ENCODE results near the gene FOXB1. TPM values are rescaled to one million over a fixed set of nuclear protein-coding genes. Genes with fewer than 3 reads are reported as not detected.

FOXB1 gene
- total RNA-seq, 1 experiment from 2014 or later, result not detected

DNA sequence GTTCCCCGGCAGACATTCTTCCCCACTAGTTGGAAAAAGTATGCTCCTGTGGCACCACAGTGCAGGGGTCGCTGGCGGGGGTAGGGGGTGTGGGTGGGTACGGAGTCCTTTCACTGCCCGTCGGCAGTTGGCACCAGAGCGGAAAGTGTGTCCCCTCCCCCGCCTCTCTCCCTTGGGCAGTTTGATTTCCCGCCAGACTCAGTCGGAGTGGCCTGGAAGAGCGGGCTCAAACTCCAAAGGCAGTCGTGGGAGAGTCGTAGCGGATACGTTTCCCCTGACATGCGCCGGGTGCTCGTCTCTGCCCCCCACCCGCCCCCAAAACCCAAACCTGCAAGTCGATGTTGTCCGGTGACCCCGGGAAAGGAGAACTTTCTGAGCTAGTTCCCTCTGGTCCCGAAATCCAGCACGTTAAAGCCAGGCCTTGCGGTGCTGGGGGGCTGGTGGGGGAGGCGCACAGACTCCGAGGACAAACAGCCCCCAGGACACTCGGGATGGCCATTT, 4.4 kb upstream of the FOXB1 start:
- Mint-ChIP-seq H3K9me3 (ENCODE audit: low read depth, unreplicated experiment) (no peaks in the 10 kb centered on the region), H3K36me3 (ENCODE audit: insufficient read depth, unreplicated experiment) (peaks cover 7% of the 10 kb centered on the region), H3K4me1 (ENCODE audit: low read depth, unreplicated experiment) (peaks cover 28% of the 10 kb centered on the region), H3K4me3 (ENCODE audit: low read depth, unreplicated experiment) (peak overlapping the region; percentile 29), H3K27ac (ENCODE audit: unreplicated experiment) (no peak overlapping the region), H3K27me3 (ENCODE audit: unreplicated experiment) (peaks cover 98% of the 10 kb centered on the region)
- TF ChIP-seq, protein P1, sequence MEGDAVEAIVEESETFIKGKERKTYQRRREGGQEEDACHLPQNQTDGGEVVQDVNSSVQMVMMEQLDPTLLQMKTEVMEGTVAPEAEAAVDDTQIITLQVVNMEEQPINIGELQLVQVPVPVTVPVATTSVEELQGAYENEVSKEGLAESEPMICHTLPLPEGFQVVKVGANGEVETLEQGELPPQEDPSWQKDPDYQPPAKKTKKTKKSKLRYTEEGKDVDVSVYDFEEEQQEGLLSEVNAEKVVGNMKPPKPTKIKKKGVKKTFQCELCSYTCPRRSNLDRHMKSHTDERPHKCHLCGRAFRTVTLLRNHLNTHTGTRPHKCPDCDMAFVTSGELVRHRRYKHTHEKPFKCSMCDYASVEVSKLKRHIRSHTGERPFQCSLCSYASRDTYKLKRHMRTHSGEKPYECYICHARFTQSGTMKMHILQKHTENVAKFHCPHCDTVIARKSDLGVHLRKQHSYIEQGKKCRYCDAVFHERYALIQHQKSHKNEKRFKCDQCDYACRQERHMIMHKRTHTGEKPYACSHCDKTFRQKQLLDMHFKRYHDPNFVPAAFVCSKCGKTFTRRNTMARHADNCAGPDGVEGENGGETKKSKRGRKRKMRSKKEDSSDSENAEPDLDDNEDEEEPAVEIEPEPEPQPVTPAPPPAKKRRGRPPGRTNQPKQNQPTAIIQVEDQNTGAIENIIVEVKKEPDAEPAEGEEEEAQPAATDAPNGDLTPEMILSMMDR (IDR thresholded peaks at IDR 0.05; ENCODE audit: unreplicated experiment), result no peak
- no peak for DNase-seq
- CTCF ChIA-PET, result no interaction called here
- no TSS peak for BruUV-seq (replicated peaks)
- intact Hi-C loops (cut with micrococcal nuclease; ENCODE audit: unreplicated experiment), result no loop called here

DNA sequence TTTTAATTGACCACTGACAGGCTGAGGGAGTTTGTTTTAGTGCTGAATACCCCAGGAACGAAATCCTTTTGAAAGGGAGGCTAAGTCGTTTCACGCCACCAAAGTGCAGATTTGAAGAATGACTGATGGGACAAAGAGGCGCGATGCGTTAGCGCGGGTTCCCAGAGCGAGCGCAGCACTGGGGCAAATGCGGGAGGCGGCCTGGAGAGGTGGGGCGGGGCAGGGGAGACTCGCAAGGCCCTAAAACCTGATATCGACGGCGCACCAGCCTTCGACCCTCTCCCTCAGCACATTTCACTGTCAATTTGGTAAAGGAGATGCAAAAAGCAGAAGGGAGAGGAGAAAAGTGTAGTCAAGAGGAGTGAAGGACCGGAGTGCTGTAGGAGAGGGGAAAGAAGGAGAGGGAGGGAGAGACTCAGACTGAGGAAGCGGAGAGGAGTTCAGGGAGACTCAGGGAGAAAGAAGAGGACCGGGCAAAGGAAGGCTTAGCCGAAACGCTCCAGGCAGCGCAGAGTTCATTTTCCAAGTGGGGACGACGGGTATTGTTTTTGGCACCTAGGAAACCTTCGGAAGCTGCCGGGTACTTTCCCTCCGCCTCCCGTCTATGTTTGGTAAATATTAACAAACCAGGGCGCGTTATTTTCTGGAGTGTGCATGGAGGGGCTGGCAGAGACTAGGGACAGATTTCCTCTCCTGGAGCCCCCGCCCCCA, 3.8 kb upstream of the FOXB1 start:
- H3K4me1 Mint-ChIP-seq (ENCODE audit: low read depth, unreplicated experiment), result peaks cover 23% of the 10 kb centered on the region
- H3K36me3 Mint-ChIP-seq (ENCODE audit: insufficient read depth, unreplicated experiment), result peaks cover 11% of the 10 kb centered on the region
- peak; percentile 54 for DNase-seq
- TF ChIP-seq, protein P1 (IDR thresholded peaks at IDR 0.05; ENCODE audit: unreplicated experiment), result no peak
- intact Hi-C loops (cut with micrococcal nuclease; ENCODE audit: unreplicated experiment), result no loop called here
- BruUV-seq (replicated peaks), result no TSS peak
- peak overlapping the region; percentile 29 for H3K4me3 Mint-ChIP-seq (ENCODE audit: low read depth, unreplicated experiment)
- CTCF ChIA-PET, result no interaction called here
- no peak overlapping the region for H3K27ac Mint-ChIP-seq (ENCODE audit: unreplicated experiment)
- H3K9me3 Mint-ChIP-seq (ENCODE audit: low read depth, unreplicated experiment), result no peaks in the 10 kb centered on the region
- peaks cover 94% of the 10 kb centered on the region for H3K27me3 Mint-ChIP-seq (ENCODE audit: unreplicated experiment)

DNA sequence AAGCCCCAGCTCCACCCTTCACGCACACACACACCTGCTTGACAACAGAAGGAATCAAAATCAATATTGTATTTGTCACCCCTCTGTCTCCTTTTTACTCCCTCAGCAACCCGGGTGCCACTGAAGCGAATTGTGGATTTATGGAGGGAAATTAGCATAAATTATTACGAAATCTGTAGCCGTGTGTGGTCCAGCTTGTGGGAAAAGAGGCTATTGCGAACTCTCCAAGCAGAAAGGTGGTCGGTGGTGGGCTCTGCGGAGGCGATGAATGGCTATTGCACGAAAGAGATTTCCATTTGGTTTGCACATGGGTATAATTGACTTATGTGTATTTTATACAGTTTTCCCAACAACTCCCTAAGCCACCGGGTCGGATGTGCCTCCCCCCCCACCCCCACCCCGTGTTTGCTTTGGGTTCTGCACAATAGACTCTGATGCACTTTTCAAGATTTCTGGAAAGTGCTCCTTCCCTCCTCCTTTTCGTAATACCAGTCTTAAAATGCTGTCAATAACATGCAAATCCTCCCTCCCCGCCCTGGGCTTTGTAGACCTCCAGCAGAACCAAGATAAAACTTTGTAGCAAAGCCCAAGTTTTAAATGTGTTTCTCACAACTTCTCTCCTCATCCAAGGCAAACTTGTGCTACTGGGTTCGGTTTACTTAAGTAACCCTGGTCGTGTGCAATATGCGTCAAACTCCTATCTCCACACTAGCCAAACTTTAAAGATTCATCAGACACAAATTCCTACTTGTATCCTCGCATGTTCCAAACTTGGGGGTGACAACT, 3.1 kb upstream of the FOXB1 start:
- Mint-ChIP-seq H3K27me3 (ENCODE audit: unreplicated experiment) (peaks cover 94% of the 10 kb centered on the region), H3K9me3 (ENCODE audit: low read depth, unreplicated experiment) (no peaks in the 10 kb centered on the region), H3K36me3 (ENCODE audit: insufficient read depth, unreplicated experiment) (peaks cover 19% of the 10 kb centered on the region), H3K4me1 (ENCODE audit: low read depth, unreplicated experiment) (peaks cover 30% of the 10 kb centered on the region), H3K27ac (ENCODE audit: unreplicated experiment) (no peak overlapping the region), H3K4me3 (ENCODE audit: low read depth, unreplicated experiment) (peak overlapping the region; percentile 29)
- no peak for DNase-seq
- TF ChIP-seq, protein P1 (IDR thresholded peaks at IDR 0.05; ENCODE audit: unreplicated experiment), result no peak
- CTCF ChIA-PET, result interaction anchor here (0.8 kb wide), 1 partner anchor 56 kb away, joined by 3 read pairs; no protein-coding TSS in a partner anchor
- no TSS peak for BruUV-seq (replicated peaks)
- intact Hi-C loops (cut with micrococcal nuclease; ENCODE audit: unreplicated experiment), result no loop called here

DNA sequence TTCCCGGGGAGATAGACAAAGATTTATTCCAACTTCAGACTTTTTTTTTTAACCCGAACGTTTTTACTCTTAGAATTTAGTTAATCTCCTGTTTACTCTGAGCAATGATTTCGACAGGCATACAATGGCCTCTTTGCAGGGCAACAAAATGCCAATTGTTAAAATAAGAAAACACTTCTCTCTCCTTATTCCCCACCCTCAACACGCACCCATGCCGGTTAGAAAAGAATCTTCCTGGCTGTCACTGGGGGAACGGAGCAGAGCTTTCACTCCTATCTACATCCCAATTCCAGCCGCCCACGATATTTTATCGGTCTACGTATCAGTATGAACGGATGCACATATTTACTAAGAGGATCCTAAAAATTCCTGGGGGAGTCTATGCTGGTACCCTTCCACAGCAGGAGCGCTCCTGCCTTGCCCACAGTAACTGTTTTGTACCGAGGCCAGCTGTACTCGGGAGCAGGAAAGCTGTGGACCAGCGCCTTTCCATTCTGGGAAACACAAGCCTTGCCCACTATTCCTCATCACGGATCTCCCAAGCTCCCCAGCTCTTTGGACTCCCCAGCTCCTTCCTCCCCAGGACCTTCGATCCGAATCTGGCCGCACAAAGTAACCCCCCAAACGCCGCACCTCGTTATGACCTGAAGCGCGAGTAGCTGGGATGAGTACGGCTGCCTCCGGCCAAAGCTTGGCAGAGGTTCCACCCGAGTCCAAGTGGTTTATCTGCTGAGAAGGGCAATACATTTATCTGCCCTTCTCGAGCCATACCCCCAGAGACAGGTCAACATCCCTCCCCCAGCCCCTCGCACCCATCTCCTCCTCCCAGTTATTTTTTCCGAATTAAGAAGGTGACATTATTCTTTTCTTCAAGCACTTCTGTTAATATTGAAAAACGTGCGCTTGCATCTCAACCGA, 2.2 kb upstream of the FOXB1 start:
- H3K4me1 Mint-ChIP-seq (ENCODE audit: low read depth, unreplicated experiment), result peaks cover 38% of the 10 kb centered on the region

More for the DNA sequence above, 2.2 kb upstream of the FOXB1 start:
- Mint-ChIP-seq H3K4me3 (ENCODE audit: low read depth, unreplicated experiment) (peak overlapping the region; percentile 29), H3K9me3 (ENCODE audit: low read depth, unreplicated experiment) (no peaks in the 10 kb centered on the region), H3K27me3 (ENCODE audit: unreplicated experiment) (peaks cover 92% of the 10 kb centered on the region), H3K27ac (ENCODE audit: unreplicated experiment) (no peak overlapping the region), H3K36me3 (ENCODE audit: insufficient read depth, unreplicated experiment) (peaks cover 27% of the 10 kb centered on the region)
- intact Hi-C loops (cut with micrococcal nuclease; ENCODE audit: unreplicated experiment), result no loop called here
- DNase-seq, result no peak
- no TSS peak for BruUV-seq (replicated peaks)
- CTCF ChIA-PET, result interaction anchor here (0.8 kb wide), 1 partner anchor 57 kb away, joined by 3 read pairs; no protein-coding TSS in a partner anchor
- TF ChIP-seq, protein P1 (IDR thresholded peaks at IDR 0.05; ENCODE audit: unreplicated experiment), result no peak

Measured in Calu3 (cell line).